Upper lobe of right lung (tissue), 1 donor: Measurements from ENCODE around the gene TRIM40. TPM values are rescaled to one million over a fixed set of nuclear protein-coding genes. Genes with fewer than 3 reads are reported as not detected.

Source experiments
- ATAC-seq: fragments of 200-7000 bp; cut with Tn5 transposase; one replicate; pipeline ENCODE4 v1.9.1; 2020; ENCODE audit warnings: mild to moderate bottlenecking, moderate library complexity
- DNase-seq: peaks from one replicate; pipeline ENCODE4 v3.0.0-alpha.2; 2020
- H3K27ac ChIP-seq: fragments of 200-600 bp; one replicate; pipeline ENCODE4 v1.8.0; 2022
- H3K27me3 ChIP-seq: fragments of 200-600 bp; one replicate; pipeline ENCODE4 v1.8.0; 2022; ENCODE audit warnings: mild to moderate bottlenecking
- H3K36me3 ChIP-seq: fragments of 200-600 bp; one replicate; pipeline ENCODE4 v1.8.0; 2022
- H3K4me1 ChIP-seq: fragments of 200-600 bp; one replicate; pipeline ENCODE4 v1.8.0; 2022
- H3K4me3 ChIP-seq: fragments of 200-600 bp; one replicate; pipeline ENCODE4 v1.8.0; 2022; ENCODE audit warnings: mild to moderate bottlenecking
- H3K9me3 ChIP-seq: fragments of 200-600 bp; one replicate; pipeline ENCODE4 v1.8.0; 2022
- CTCF ChIP-seq: fragments of 200-600 bp; IDR thresholded peaks from one replicate; pipeline ENCODE4 v1.8.0; 2022; ENCODE audit warnings: antibody characterized with exemption
- intact Hi-C: fragments of 100-400 bp; cut with DNase I; formaldehyde crosslinking; loops from one replicate; pipeline ENCODE4 v1.11.0; 2022
- total RNA-seq: library from RNA; stranded (reverse); fragmentation: NEBNext Ultra II Directional; extraction: Animal tissue kit (Norgen Biotek cat#: 25700); gene quantifications from one replicate; pipeline ENCODE4 v1.2.1, GENCODE V29; 2021
- donor health status: DM: no; HTN: yes; CAD: no; lungs with severe emphysema.

TRIM40 gene
- total RNA-seq, 1 donor from 2014 or later, result not detected

GRCh38 chr6:30154709-30155519 is 19.0 kb downstream of the TRIM40 start:
- no peak overlapping the region for H3K27ac ChIP-seq
- no peak for ATAC-seq
- intact Hi-C loops, result no loop called here

GRCh38 chr6:30155520-30156261 is 19.8 kb downstream of the TRIM40 start:
- H3K36me3 ChIP-seq, result no peaks in the 10 kb centered on the region
- no peaks in the 10 kb centered on the region for H3K9me3 ChIP-seq
- ATAC-seq (no peak), DNase-seq (no peak)
- TF ChIP-seq CTCF, result no peak
- no peaks in the 10 kb centered on the region for H3K27me3 ChIP-seq
- H3K4me3 ChIP-seq, result no peak overlapping the region
- H3K4me1 ChIP-seq, result peaks cover 4% of the 10 kb centered on the region
- intact Hi-C loops, result no loop called here
- no peak overlapping the region for H3K27ac ChIP-seq

More at GRCh38 chr6:30154709-30155519, 19.0 kb downstream of the TRIM40 start:
- no peak for DNase-seq
- Histone ChIP-seq H3K9me3 (no peaks in the 10 kb centered on the region), H3K27me3 (no peaks in the 10 kb centered on the region), H3K36me3 (no peaks in the 10 kb centered on the region), H3K4me1 (peaks cover 4% of the 10 kb centered on the region), H3K4me3 (no peak overlapping the region)
- no peak for TF ChIP-seq CTCF

- no peak overlapping the region for H3K4me3 ChIP-seq
- DNase-seq, result no peak
- ATAC-seq, result peak; percentile 87
- no peaks in the 10 kb centered on the region for H3K36me3 ChIP-seq
- H3K9me3 ChIP-seq, result no peaks in the 10 kb centered on the region
- no peak for TF ChIP-seq CTCF
- peaks cover 4% of the 10 kb centered on the region for H3K4me1 ChIP-seq
- no peak overlapping the region for H3K27ac ChIP-seq
- H3K27me3 ChIP-seq, result no peaks in the 10 kb centered on the region
- intact Hi-C loops, result no loop called here
These were observed 20.3 kb downstream of the TRIM40 start for GRCh38 chr6:30156262-30156599.

- TF ChIP-seq CTCF, result no peak
- DNase-seq, result no peak
- Histone ChIP-seq H3K4me3 (no peak overlapping the region), H3K4me1 (peaks cover 4% of the 10 kb centered on the region), H3K36me3 (no peaks in the 10 kb centered on the region), H3K27ac (no peak overlapping the region), H3K27me3 (no peaks in the 10 kb centered on the region), H3K9me3 (no peaks in the 10 kb centered on the region)
- ATAC-seq, result no peak
- intact Hi-C loops, result no loop called here
These were observed 20.8 kb downstream of the TRIM40 start for GRCh38 chr6:30156774-30157173.

GRCh38 chr6:30157581-30157980 is 21.6 kb downstream of the TRIM40 start:
- no peaks in the 10 kb centered on the region for H3K36me3 ChIP-seq
- intact Hi-C loops, result no loop called here

More at GRCh38 chr6:30157581-30157980, 21.6 kb downstream of the TRIM40 start:
- Histone ChIP-seq H3K4me3 (no peak overlapping the region), H3K9me3 (no peaks in the 10 kb centered on the region), H3K27me3 (no peaks in the 10 kb centered on the region), H3K4me1 (peaks cover 4% of the 10 kb centered on the region), H3K27ac (no peak overlapping the region)
- ATAC-seq, result no peak
- no peak for DNase-seq
- no peak for TF ChIP-seq CTCF
